HG03439 (cell line): ENCODE results near the gene SH3GL3.

Source experiments
- ATAC-seq: cut with Tn5 transposase; IDR thresholded peaks from one replicate; pipeline ENCODE4 v1.9.1; 2021; ENCODE audit warnings: mild to moderate bottlenecking, moderate library complexity; ENCODE audit not compliant: unreplicated experiment

SH3GL3 gene

DNA sequence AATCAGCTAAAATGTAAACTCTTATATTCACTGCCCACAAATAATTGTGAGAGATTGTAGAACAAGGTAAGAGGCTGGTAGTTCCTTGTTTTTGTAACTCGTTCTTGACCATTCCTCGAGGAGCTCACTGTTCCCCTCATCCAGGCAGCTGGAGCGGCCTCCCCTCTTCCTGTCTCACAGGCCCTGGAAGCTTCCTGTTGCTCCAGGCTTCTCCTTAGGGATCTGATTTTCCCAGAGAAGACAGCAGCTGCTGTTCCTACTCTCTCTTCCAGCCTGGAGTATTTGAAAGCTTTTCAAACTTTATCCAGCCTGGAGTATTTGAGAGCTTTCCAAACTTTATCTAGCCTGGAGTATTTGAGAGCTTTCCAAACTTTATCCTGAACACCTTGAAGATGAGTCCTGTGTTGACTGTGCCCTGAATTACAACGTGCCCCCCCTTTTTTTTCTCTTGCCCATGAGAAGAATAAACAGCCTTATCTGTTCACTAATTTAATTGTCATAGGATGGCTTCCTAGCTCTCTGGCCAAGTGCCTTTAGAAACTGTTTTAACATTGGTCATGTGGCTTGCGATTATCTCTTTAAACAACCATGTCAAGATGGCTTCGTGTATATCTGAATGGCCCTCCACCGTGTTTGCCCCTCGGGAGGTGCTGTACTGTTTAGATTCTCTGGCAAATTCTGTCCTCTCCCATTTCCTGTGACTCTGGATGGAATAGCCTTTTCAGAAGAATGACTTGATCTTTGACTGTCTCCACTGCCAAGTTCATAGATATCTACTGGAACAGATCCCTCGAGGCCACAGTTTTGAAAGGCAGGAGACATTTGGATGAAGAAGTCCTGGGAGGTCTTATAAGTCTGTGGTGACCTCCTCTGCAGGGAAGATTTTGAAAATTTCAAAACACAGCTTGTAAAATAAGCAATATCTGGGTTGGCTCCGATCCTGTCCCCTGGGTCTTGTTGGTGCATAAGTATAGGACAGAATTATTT, 211.6 kb downstream of the SH3GL3 start:
- no peak for ATAC-seq

DNA sequence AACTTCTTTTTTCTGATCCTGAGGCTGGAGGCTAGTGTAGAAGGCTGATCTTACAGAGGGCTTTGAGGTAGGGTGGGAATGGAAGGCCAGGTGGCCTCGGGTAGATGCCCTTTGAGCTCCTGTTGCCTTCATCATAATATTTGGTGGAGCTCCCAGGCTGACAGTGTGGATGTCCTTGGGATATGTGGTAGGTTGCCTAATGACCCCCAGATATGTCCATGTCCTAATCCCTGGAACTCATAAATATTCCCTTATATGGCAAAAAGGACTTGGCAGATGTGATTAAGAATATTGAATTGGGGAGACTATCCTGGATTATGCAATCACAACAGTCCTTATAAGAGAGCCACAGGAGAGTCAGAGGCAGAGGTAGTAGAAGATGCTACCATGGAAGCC, 212.3 kb downstream of the SH3GL3 start:
- no peak for ATAC-seq

- no peak for ATAC-seq
These were observed 218.3 kb downstream of the SH3GL3 start for GRCh38 chr15:83665480-83665879.
